OCI-LY7 (cell line): ENCODE data around the gene DIAPH2. TPM values are rescaled to one million over a fixed set of nuclear protein-coding genes. Genes with fewer than 3 reads are reported as not detected.

Experiments
- BruUV-seq: library from RNA; stranded (reverse); fragments of 400-500 nt; replicated peaks from 2 replicates; lab custom pipeline; 2021; lab: Mats Ljungman, UMichigan
- CTCF ChIA-PET: fragments of 300-600 bp; sonication (Branson Sonifier 250); formaldehyde crosslinking; loops from one replicate; lab custom pipeline; 2022; ENCODE audit warnings: antibody characterized with exemption; ENCODE audit not compliant: unreplicated experiment; lab: Charles Lee
- POLR2A ChIA-PET: fragments of 300-600 bp; sonication (Branson Sonifier 250); formaldehyde crosslinking; loops from one replicate; lab custom pipeline; 2022; ENCODE audit warnings: antibody characterized with exemption; lab: Charles Lee
- DNase-seq: peaks from one replicate; pipeline ENCODE4 v3.0.0-alpha.2; 2015; ENCODE audit warnings: low spot score
- H2AFZ ChIP-seq: fragments of 200-600 bp; sonication (generic), shearing (Covaris generic); 2 replicates; pipeline ENCODE4 v1.6.1; 2014; ENCODE audit warnings: mild to moderate bottlenecking, antibody characterized with exemption, low read length, moderate library complexity
- H3K27ac ChIP-seq: fragments of 200-600 bp; sonication (generic); 2 replicates; pipeline ENCODE4 v1.5.1; 2014; ENCODE audit warnings: mixed run types, low read depth, mild to moderate bottlenecking, moderate library complexity, low read length, inconsistent platforms; ENCODE audit not compliant: poor library complexity, severe bottlenecking
- H3K36me3 ChIP-seq: fragments of 200-600 bp; sonication (generic); 2 replicates; pipeline ENCODE4 v1.6.1; 2014; ENCODE audit warnings: mild to moderate bottlenecking, antibody characterized with exemption, low read length, moderate library complexity, mixed read lengths; ENCODE audit not compliant: insufficient read depth
- H3K4me1 ChIP-seq: fragments of 200-600 bp; sonication (generic); 2 replicates; pipeline ENCODE4 v1.5.1; 2014; ENCODE audit warnings: mild to moderate bottlenecking, low read length; ENCODE audit not compliant: insufficient read depth, poor library complexity, severe bottlenecking
- H3K4me2 ChIP-seq: fragments of 200-600 bp; sonication (generic); 2 replicates; pipeline ENCODE4 v1.6.1; 2014; ENCODE audit warnings: mild to moderate bottlenecking, low read length
- H3K4me3 ChIP-seq: fragments of 200-600 bp; sonication (generic); 2 replicates; pipeline ENCODE4 v1.5.1; 2014; ENCODE audit warnings: mild to moderate bottlenecking, low read depth, low read length; ENCODE audit not compliant: poor library complexity, severe bottlenecking
- H3K79me2 ChIP-seq: fragments of 200-600 bp; sonication (generic); 2 replicates; pipeline ENCODE4 v1.6.1; 2016; ENCODE audit warnings: low read depth, mild to moderate bottlenecking, low read length, moderate library complexity, mixed read lengths; ENCODE audit not compliant: insufficient read depth
- H3K9me2 ChIP-seq: fragments of 200-600 bp; sonication (generic); 2 replicates; pipeline ENCODE4 v1.6.1; 2016; ENCODE audit warnings: mild to moderate bottlenecking, low read length, mixed read lengths; ENCODE audit not compliant: insufficient read depth
- H3K9me3 ChIP-seq: fragments of 200-600 bp; sonication (generic); 2 replicates; pipeline ENCODE4 v1.6.1; 2014; ENCODE audit warnings: mild to moderate bottlenecking, mixed run types, low read length, mixed read lengths
- H4K20me1 ChIP-seq: fragments of 200-600 bp; sonication (generic); 2 replicates; pipeline ENCODE4 v1.6.1; 2014; ENCODE audit warnings: mild to moderate bottlenecking, antibody characterized with exemption, low read length, moderate library complexity, mixed read lengths; ENCODE audit not compliant: insufficient read depth
- CTCF ChIP-seq: fragments of 200-600 bp; sonication (generic); conservative IDR thresholded peaks from 2 replicates; pipeline ENCODE4 v1.5.1; 2014; ENCODE audit warnings: mild to moderate bottlenecking, antibody characterized with exemption, low read length, moderate library complexity, mixed read lengths
- EZH2phosphoT487 ChIP-seq: fragments of 200-600 bp; sonication (generic); IDR thresholded peaks from 2 replicates; pipeline ENCODE4 v1.6.1; 2018; ENCODE audit warnings: low read depth, borderline replicate concordance, mild to moderate bottlenecking, mixed run types, antibody characterized with exemption, low read length, moderate library complexity, mixed read lengths
- intact Hi-C: fragments of 100-400 bp; cut with micrococcal nuclease; formaldehyde crosslinking; loops from one replicate; pipeline ENCODE4 v1.10.0; 2022; ENCODE audit not compliant: unreplicated experiment
- total RNA-seq, 2 experiments: library from RNA; depleted of rRNA in 1 of 2; stranded (reverse); fragments of >200 nt in 1 of 2; shearing (Covaris generic) in 1 of 2; gene quantifications; 2 replicates each; pipeline ENCODE4 v1.2.3, GENCODE V29; 2014 to 2022

Gene DIAPH2
- total RNA-seq, 2 experiments from 2014 or later = 21.3 to 21.5 TPM

- no peaks in the 10 kb centered on the region for H3K36me3 ChIP-seq
- BruUV-seq = no TSS peak
- H3K79me2 ChIP-seq = no peaks in the 10 kb centered on the region
- H3K9me3 ChIP-seq = no peaks in the 10 kb centered on the region
- peak overlapping the region; percentile 64 for H3K4me2 ChIP-seq
- intact Hi-C loops = no loop called here
- CTCF ChIA-PET = no interaction called here
- POLR2A ChIA-PET = interaction anchor here (0.5 kb wide), 1 partner anchor 123 kb away, joined by 5 read pairs; no protein-coding TSS in a partner anchor
- no peaks in the 10 kb centered on the region for H3K9me2 ChIP-seq
- peak; percentile 22 for DNase-seq
- peaks cover 12% of the 10 kb centered on the region for H3K4me1 ChIP-seq
- H3K27ac ChIP-seq = peak overlapping the region; percentile 45
- TF ChIP-seq EZH2phosphoT487 = no peak
- no peak for TF ChIP-seq CTCF
- H2AFZ ChIP-seq = peak overlapping the region; percentile 86
- peak overlapping the region; percentile 44 for H3K4me3 ChIP-seq
- H4K20me1 ChIP-seq = no peaks in the 10 kb centered on the region
Measured at GRCh38 chrX:97334850-97335249, 650.2 kb downstream of the DIAPH2 start.

GRCh38 chrX:97344724-97345123 is 660.1 kb downstream of the DIAPH2 start:
- Histone ChIP-seq H2AFZ (no peak overlapping the region), H4K20me1 (no peaks in the 10 kb centered on the region), H3K4me1 (peaks cover 24% of the 10 kb centered on the region), H3K9me2 (no peaks in the 10 kb centered on the region), H3K9me3 (no peaks in the 10 kb centered on the region), H3K27ac (no peak overlapping the region), H3K79me2 (no peaks in the 10 kb centered on the region), H3K4me3 (no peak overlapping the region), H3K4me2 (no peak overlapping the region), H3K36me3 (no peaks in the 10 kb centered on the region)
- DNase-seq = no peak
- no TSS peak for BruUV-seq
- TF ChIP-seq EZH2phosphoT487 (no peak), CTCF (no peak)
- ChIA-PET CTCF (no interaction called here), POLR2A (no interaction called here)
- intact Hi-C loops = no loop called here

- no peak for TF ChIP-seq EZH2phosphoT487
- no peak for TF ChIP-seq CTCF
- H4K20me1 ChIP-seq = no peaks in the 10 kb centered on the region
- no peaks in the 10 kb centered on the region for H3K9me3 ChIP-seq
- H3K4me2 ChIP-seq = no peak overlapping the region
- no peak overlapping the region for H3K4me3 ChIP-seq
- no peak for DNase-seq
- no peak overlapping the region for H2AFZ ChIP-seq
- no peak overlapping the region for H3K27ac ChIP-seq
- peaks cover 3% of the 10 kb centered on the region for H3K4me1 ChIP-seq
- no peaks in the 10 kb centered on the region for H3K79me2 ChIP-seq
- ChIA-PET POLR2A (no interaction called here), CTCF (no interaction called here)
- BruUV-seq = no TSS peak
- no peaks in the 10 kb centered on the region for H3K36me3 ChIP-seq
- no peaks in the 10 kb centered on the region for H3K9me2 ChIP-seq
- intact Hi-C loops = no loop called here
Measured at GRCh38 chrX:97358941-97359340, 674.3 kb downstream of the DIAPH2 start.
